ENCODE measurements around the gene MCTP1.

Gene MCTP1

GRCh38 chr5:94793113-94793815, 491.6 kb downstream of the MCTP1 start:
- no peak for DNase-seq

GRCh38 chr5:94791829-94792228, 493.1 kb downstream of the MCTP1 start:
- DNase-seq, result no peak

- no peak for DNase-seq
Measured at GRCh38 chr5:94788527-94788926, 496.4 kb downstream of the MCTP1 start.

GRCh38 chr5:94784536-94785505, 500.1 kb downstream of the MCTP1 start:
- DNase-seq, result peak; percentile 6

- no peak for DNase-seq
Measured at GRCh38 chr5:94782383-94782782, 502.5 kb downstream of the MCTP1 start.

GRCh38 chr5:94779684-94780083, 505.2 kb downstream of the MCTP1 start:
- DNase-seq, result no peak

GRCh38 chr5:94778732-94779131, 506.2 kb downstream of the MCTP1 start:
- no peak for DNase-seq

- no peak for DNase-seq
Measured at GRCh38 chr5:94778299-94778698, 506.6 kb downstream of the MCTP1 start.

- DNase-seq, result peak; percentile 78
Measured at GRCh38 chr5:94777056-94777880, 507.6 kb downstream of the MCTP1 start.

- DNase-seq, result peak; percentile 15
Measured at GRCh38 chr5:94776167-94776566, 508.7 kb downstream of the MCTP1 start.

GRCh38 chr5:94775088-94775487, 509.8 kb downstream of the MCTP1 start:
- no peak for DNase-seq

- no peak for DNase-seq
Measured at GRCh38 chr5:94771742-94772141, 513.2 kb downstream of the MCTP1 start.

GRCh38 chr5:94769996-94770395, 514.9 kb downstream of the MCTP1 start:
- no peak for DNase-seq

- DNase-seq, result no peak
Measured at GRCh38 chr5:94761786-94762185, 523.1 kb downstream of the MCTP1 start.

GRCh38 chr5:94761055-94761454, 523.8 kb downstream of the MCTP1 start:
- no peak for DNase-seq

GRCh38 chr5:94759961-94760360, 524.9 kb downstream of the MCTP1 start:
- DNase-seq, result no peak

GRCh38 chr5:94759022-94759421, 525.9 kb downstream of the MCTP1 start:
- DNase-seq, result peak; percentile 15

- DNase-seq, result no peak
Measured at GRCh38 chr5:94754824-94755223, 530.1 kb downstream of the MCTP1 start.

- DNase-seq, result no peak
Measured at GRCh38 chr5:94751460-94751859, 533.4 kb downstream of the MCTP1 start.

- no peak for DNase-seq
Measured at GRCh38 chr5:94750681-94751080, 534.2 kb downstream of the MCTP1 start.

- DNase-seq, result no peak
Measured at GRCh38 chr5:94749042-94749441, 535.9 kb downstream of the MCTP1 start.

GRCh38 chr5:94748212-94748611, 536.7 kb downstream of the MCTP1 start:
- DNase-seq, result no peak

- no peak for DNase-seq
Measured at GRCh38 chr5:94747371-94747770, 537.5 kb downstream of the MCTP1 start.

Measured in NCI-H2171 treated with DMSO at 0.1 percent for 48 hours (cell line).